Rectal smooth muscle tissue (tissue), 1 donor: ENCODE data around the gene MISP.
"Not testable (repeated sequence)": the region's sequence is repeated elsewhere in the genome, so short reads cannot be mapped to it uniquely, and the experiment has no call there.

Experiments used
- H3K27ac ChIP-seq: one replicate; pipeline ENCODE4 v1.7.0; 2013; ENCODE audit warnings: low read depth, low read length, inconsistent platforms
- H3K27me3 ChIP-seq: one replicate; pipeline ENCODE4 v1.7.0; 2013; ENCODE audit warnings: low read length; ENCODE audit not compliant: control insufficient read depth, insufficient read depth
- H3K36me3 ChIP-seq: one replicate; pipeline ENCODE4 v1.7.0; 2013; ENCODE audit warnings: low read length; ENCODE audit not compliant: control insufficient read depth, insufficient read depth
- H3K4me1 ChIP-seq: one replicate; pipeline ENCODE4 v1.7.0; 2013; ENCODE audit warnings: low read length; ENCODE audit not compliant: control insufficient read depth, insufficient read depth
- H3K4me3 ChIP-seq: one replicate; pipeline ENCODE4 v1.7.0; 2013; ENCODE audit warnings: low read length
- H3K9ac ChIP-seq: one replicate; pipeline ENCODE4 v1.7.0; 2013; ENCODE audit warnings: low read length

The MISP gene

GRCh38 chr19:729965-730668 lies 20.8 kb upstream of the MISP start:
- H3K27me3 ChIP-seq = no peaks in the 10 kb centered on the region
- H3K36me3 ChIP-seq = no peaks in the 10 kb centered on the region
- no peaks in the 10 kb centered on the region for H3K4me1 ChIP-seq
- H3K9ac ChIP-seq = no peak overlapping the region
- H3K4me3 ChIP-seq = no peak overlapping the region
- H3K27ac ChIP-seq = no peak overlapping the region

- H3K4me1 ChIP-seq = no peaks in the 10 kb centered on the region
- H3K27ac ChIP-seq = no peak overlapping the region
- no peaks in the 10 kb centered on the region for H3K27me3 ChIP-seq
- H3K4me3 ChIP-seq = no peak overlapping the region
- H3K9ac ChIP-seq = no peak overlapping the region
- no peaks in the 10 kb centered on the region for H3K36me3 ChIP-seq
Observed at GRCh38 chr19:731000-731399, 19.9 kb upstream of the MISP start.

GRCh38 chr19:732148-733069 lies 18.5 kb upstream of the MISP start:
- Histone ChIP-seq H3K27me3 (no peaks in the 10 kb centered on the region), H3K9ac (no peak overlapping the region), H3K27ac (no peak overlapping the region), H3K4me3 (no peak overlapping the region), H3K36me3 (no peaks in the 10 kb centered on the region), H3K4me1 (no peaks in the 10 kb centered on the region)

GRCh38 chr19:734716-735115 lies 16.2 kb upstream of the MISP start:
- no peak overlapping the region for H3K27ac ChIP-seq
- no peak overlapping the region for H3K9ac ChIP-seq
- no peaks in the 10 kb centered on the region for H3K36me3 ChIP-seq

GRCh38 chr19:736125-736524 lies 14.8 kb upstream of the MISP start:
- no peaks in the 10 kb centered on the region for H3K4me1 ChIP-seq
- H3K27ac ChIP-seq = no peak overlapping the region
- no peak overlapping the region for H3K9ac ChIP-seq
- no peaks in the 10 kb centered on the region for H3K36me3 ChIP-seq
- H3K27me3 ChIP-seq = no peaks in the 10 kb centered on the region
- H3K4me3 ChIP-seq = no peak overlapping the region

More at GRCh38 chr19:734716-735115, 16.2 kb upstream of the MISP start:
- Histone ChIP-seq H3K4me3 (no peak overlapping the region), H3K27me3 (no peaks in the 10 kb centered on the region), H3K4me1 (no peaks in the 10 kb centered on the region)

- H3K4me3 ChIP-seq = no peak overlapping the region
- H3K27me3 ChIP-seq = no peaks in the 10 kb centered on the region
- H3K9ac ChIP-seq = no peak overlapping the region
- H3K4me1 ChIP-seq = no peaks in the 10 kb centered on the region
- no peak overlapping the region for H3K27ac ChIP-seq
- H3K36me3 ChIP-seq = no peaks in the 10 kb centered on the region
Observed at GRCh38 chr19:737591-738093, 13.3 kb upstream of the MISP start.

- H3K36me3 ChIP-seq = no peaks in the 10 kb centered on the region
- no peaks in the 10 kb centered on the region for H3K4me1 ChIP-seq
- no peaks in the 10 kb centered on the region for H3K27me3 ChIP-seq
- H3K4me3 ChIP-seq = no peak overlapping the region
- H3K9ac ChIP-seq = no peak overlapping the region
- no peak overlapping the region for H3K27ac ChIP-seq
Observed at GRCh38 chr19:738509-739128, 12.3 kb upstream of the MISP start.

- no peak overlapping the region for H3K9ac ChIP-seq
- H3K27me3 ChIP-seq = no peaks in the 10 kb centered on the region
- no peak overlapping the region for H3K27ac ChIP-seq
- H3K4me1 ChIP-seq = no peaks in the 10 kb centered on the region
- no peaks in the 10 kb centered on the region for H3K36me3 ChIP-seq
- no peak overlapping the region for H3K4me3 ChIP-seq
Observed at GRCh38 chr19:739998-740715, 10.8 kb upstream of the MISP start.

GRCh38 chr19:740816-741505 lies 10.0 kb upstream of the MISP start:
- not testable (repeated sequence) for H3K4me1 ChIP-seq, H3K9ac ChIP-seq, H3K4me3 ChIP-seq, H3K36me3 ChIP-seq, H3K27me3 ChIP-seq, H3K27ac ChIP-seq

GRCh38 chr19:741506-742131 lies 9.3 kb upstream of the MISP start:
- H3K4me1 ChIP-seq = no peaks in the 10 kb centered on the region
- no peaks in the 10 kb centered on the region for H3K36me3 ChIP-seq
- H3K4me3 ChIP-seq = no peak overlapping the region
- no peak overlapping the region for H3K9ac ChIP-seq
- H3K27me3 ChIP-seq = no peaks in the 10 kb centered on the region
- H3K27ac ChIP-seq = no peak overlapping the region

GRCh38 chr19:742540-743075 lies 8.3 kb upstream of the MISP start:
- Histone ChIP-seq H3K36me3 (no peaks in the 10 kb centered on the region), H3K4me3 (no peak overlapping the region), H3K27ac (no peak overlapping the region), H3K27me3 (no peaks in the 10 kb centered on the region), H3K9ac (no peak overlapping the region), H3K4me1 (no peaks in the 10 kb centered on the region)
